Lung (tissue), 12 donors: ENCODE data around the gene TSPAN17. TPM values are rescaled to one million over a fixed set of nuclear protein-coding genes. Genes with fewer than 3 reads are reported as not detected.

ENCODE experiments used
- ATAC-seq: fragments of 200-7000 bp; cut with Tn5 transposase; one replicate; pipeline ENCODE4 v1.9.1; 2020; ENCODE audit warnings: moderate number of reproducible peaks; ENCODE audit not compliant: insufficient read depth, low FRiP score
- DNase-seq, 3 donors: peaks; one replicate each; pipeline ENCODE4 v3.0.0-alpha.2; 2013 to 2017
- H3K27ac ChIP-seq, 2 donors: one replicate each; pipeline ENCODE4 v1.5.1; 2013; ENCODE audit warnings: mild to moderate bottlenecking in 2 of 2, moderate library complexity in 2 of 2, control low read depth in 1 of 2, inconsistent platforms in 1 of 2, low read depth in 1 of 2, low read length in 1 of 2
- H3K27me3 ChIP-seq, 3 donors: one replicate each; pipeline ENCODE4 v1.5.1; 2013; ENCODE audit warnings: low read length in 2 of 3; ENCODE audit not compliant: control insufficient read depth in 3 of 3, insufficient read depth in 3 of 3
- H3K36me3 ChIP-seq, 4 donors: one replicate each; pipeline ENCODE4 v1.5.1; 2013; ENCODE audit warnings: low read length in 4 of 4, mild to moderate bottlenecking in 1 of 4, moderate library complexity in 1 of 4; ENCODE audit not compliant: control insufficient read depth in 4 of 4, insufficient read depth in 4 of 4
- H3K4me1 ChIP-seq, 5 donors: one replicate each; pipeline ENCODE4 v1.5.1; 2013; ENCODE audit warnings: low read length in 5 of 5, mild to moderate bottlenecking in 2 of 5, moderate library complexity in 1 of 5; ENCODE audit not compliant: control insufficient read depth in 5 of 5, insufficient read depth in 5 of 5
- H3K4me3 ChIP-seq: one replicate; pipeline ENCODE4 v1.5.1; 2013; ENCODE audit warnings: mild to moderate bottlenecking, control low read depth, moderate library complexity
- H3K9ac ChIP-seq, 2 donors: one replicate each; pipeline ENCODE4 v1.5.1; 2013; ENCODE audit warnings: low read length in 2 of 2, control low read depth in 1 of 2; ENCODE audit not compliant: insufficient read depth in 1 of 2
- H3K9me3 ChIP-seq, 4 donors: one replicate each; pipeline ENCODE4 v1.5.1; 2013; ENCODE audit warnings: low read length in 3 of 4, mild to moderate bottlenecking in 1 of 4, moderate library complexity in 1 of 4; ENCODE audit not compliant: control insufficient read depth in 4 of 4, insufficient read depth in 3 of 4
- CTCF ChIP-seq: IDR thresholded peaks from 2 replicates; pipeline ENCODE4 v1.5.1; 2012; ENCODE audit warnings: mild to moderate bottlenecking; ENCODE audit errors: control extremely low read depth, extremely low read depth
- WGBS, 2 donors: extraction: QIAGEN DNeasy Blood & Tissue Kit; methylation state at CpG; one replicate each; pipeline ENCODE4 v1.1.7; 2013; 5-methylcytosine and 5-hydroxymethylcytosine counted together
- polyA plus RNA-seq, 2 donors: library from polyadenylated mRNA; stranded (reverse); fragments of 200-250 nt; gene quantifications; one replicate each; pipeline ENCODE4 v1.2.1, GENCODE V29; 2013
- total RNA-seq, 2 donors: library from RNA; depleted of rRNA in 1 of 2; stranded (reverse); fragments of >200 nt in 1 of 2; gene quantifications; one replicate each; pipeline ENCODE4 v1.2.1, GENCODE V29; 2014 to 2021
- donor health status: control.
- donor health status: control.
- donor health status: Bipolar disorder and iron deficiency.
- donor health status: healthy.
- donor health status: DM: yes; HTN: yes; CAD: no.

Gene TSPAN17
- total and polyA plus RNA-seq, 4 donors = 14.8 to 37.4 (median 27.8) TPM

GRCh38 chr5:176630681-176631222 is 16.5 kb upstream of the TSPAN17 start:
- ATAC-seq (no peak), DNase-seq (no peak)
- no peak for TF ChIP-seq CTCF
- H3K9ac ChIP-seq = no peak overlapping the region
- H3K27ac ChIP-seq = no peak overlapping the region
- peaks cover 0 to 6% (median 0%) of the 10 kb centered on the region in 4 donors for H3K9me3 ChIP-seq
- H3K27me3 ChIP-seq = peaks cover 16 to 77% (median 61%) of the 10 kb centered on the region in 3 donors
- H3K4me3 ChIP-seq = no peak overlapping the region
- WGBS, 2 donors = 5 to 8% methylated on average over 20 of the region's 20 CpGs
- H3K4me1 ChIP-seq = peaks cover 0 to 10% (median 4%) of the 10 kb centered on the region in 5 donors
- no peaks in the 10 kb centered on the region for H3K36me3 ChIP-seq

GRCh38 chr5:176631383-176632200 is 15.7 kb upstream of the TSPAN17 start:
- TF ChIP-seq CTCF = no peak
- Histone ChIP-seq H3K9me3 (peaks cover 0 to 4% (median 0%) of the 10 kb centered on the region in 4 donors), H3K36me3 (no peaks in the 10 kb centered on the region), H3K27me3 (peaks cover 12 to 69% (median 57%) of the 10 kb centered on the region in 3 donors), H3K4me3 (no peak overlapping the region), H3K4me1 (peaks cover 0 to 10% (median 4%) of the 10 kb centered on the region in 5 donors), H3K9ac (no peak overlapping the region), H3K27ac (no peak overlapping the region)
- WGBS, 2 donors = 68 to 75% methylated on average over 7 of the region's 7 CpGs
- DNase-seq = no peak
- ATAC-seq = no peak

GRCh38 chr5:176632745-176633144 is 14.5 kb upstream of the TSPAN17 start:
- no peak overlapping the region for H3K9ac ChIP-seq
- DNase-seq (no peak), ATAC-seq (no peak)
- TF ChIP-seq CTCF = no peak
- H3K36me3 ChIP-seq = no peaks in the 10 kb centered on the region
- H3K4me3 ChIP-seq = no peak overlapping the region
- H3K27me3 ChIP-seq = peaks cover 12 to 57% (median 55%) of the 10 kb centered on the region in 3 donors
- no peak overlapping the region for H3K27ac ChIP-seq
- 84 to 94% methylated on average over 2 of the region's 2 CpGs for WGBS, 2 donors
- peaks cover 0 to 4% (median 0%) of the 10 kb centered on the region in 4 donors for H3K9me3 ChIP-seq
- peaks cover 0 to 10% (median 4%) of the 10 kb centered on the region in 5 donors for H3K4me1 ChIP-seq
